GM12878 (cell line): ENCODE measurements around the gene SPATA25. TPM values are rescaled to one million over a fixed set of nuclear protein-coding genes. Genes with fewer than 3 reads are reported as not detected.

Source experiments
- ATAC-seq: fragments of 200-7000 bp; cut with Tn5 transposase; 3 replicates; pipeline ENCODE4 v1.9.1; 2020; ENCODE audit warnings: mild to moderate bottlenecking, moderate library complexity
- BruUV-seq: library from RNA; stranded (reverse); fragments of 400-500 nt; replicated peaks from 2 replicates; lab custom pipeline; 2021; lab: Mats Ljungman, UMichigan
- CTCF ChIA-PET: fragments of 300-600 bp; sonication (Branson Sonifier 250); formaldehyde crosslinking; extraction: SDS; loops from one replicate; lab custom pipeline; 2021; ENCODE audit warnings: inconsistent platforms; lab: Yijun Ruan, JAX
- POLR2A ChIA-PET: fragments of 350-600 bp; formaldehyde crosslinking; extraction: SDS; loops from one replicate; lab custom pipeline; 2021; ENCODE audit warnings: inconsistent platforms; lab: Charles Lee
- RAD21 ChIA-PET: fragments of 300-600 bp; sonication (Branson Sonifier 250); formaldehyde crosslinking; loops from one replicate; lab custom pipeline; 2023; ENCODE audit warnings: antibody characterized with exemption; ENCODE audit not compliant: unreplicated experiment; lab: Charles Lee
- SMC1A ChIA-PET: fragments of 300-600 bp; sonication (Branson Sonifier 250); formaldehyde crosslinking; loops from one replicate; lab custom pipeline; 2023; ENCODE audit not compliant: unreplicated experiment, uncharacterized antibody; lab: Charles Lee
- DNase-seq: peaks from one replicate; pipeline ENCODE4 v3.0.0-alpha.2; 2011; ENCODE audit warnings: low read depth, low spot score
- FAIRE-seq: peaks from 3 replicates; lab custom pipeline; 2011; peaks lifted over from hg19 to GRCh38; lab: Jason Lieb, UNC
- H2AFZ ChIP-seq: 2 replicates; pipeline ENCODE4 v1.6.0; 2011; ENCODE audit warnings: low read depth, low read length, control low read depth; ENCODE audit not compliant: control insufficient read depth
- H3K27ac ChIP-seq: 2 replicates; pipeline ENCODE4 v1.5.1; 2011; ENCODE audit warnings: control low read depth; ENCODE audit not compliant: control insufficient read depth, insufficient read depth
- H3K27me3 ChIP-seq, 2 experiments: replicated peaks in 1 of 2; 2 replicates each; pipeline versions ENCODE4 v1.6.0 to v1.6.1; 2011; ENCODE audit warnings: low read length in 1 of 2; ENCODE audit not compliant: control insufficient read depth in 2 of 2, insufficient read depth in 2 of 2
- H3K36me3 ChIP-seq, 2 experiments: 2 replicates each; pipeline ENCODE4 v1.5.1; 2011; ENCODE audit warnings: low read length in 1 of 2; ENCODE audit not compliant: control insufficient read depth in 2 of 2, insufficient read depth in 2 of 2
- H3K4me1 ChIP-seq: 2 replicates; pipeline ENCODE4 v1.6.1; 2011; ENCODE audit warnings: mild to moderate bottlenecking, low read length, moderate library complexity, mixed read lengths; ENCODE audit not compliant: control insufficient read depth, insufficient read depth
- H3K4me2 ChIP-seq: 2 replicates; pipeline ENCODE4 v1.6.0; 2011; ENCODE audit warnings: control low read depth; ENCODE audit not compliant: control insufficient read depth, insufficient read depth
- H3K4me3 ChIP-seq: fragments of 200-600 bp; sonication (generic); 2 replicates; pipeline ENCODE4 v1.5.1; 2016
- H3K79me2 ChIP-seq: 2 replicates; pipeline ENCODE4 v1.6.0; 2011; ENCODE audit warnings: low read length; ENCODE audit not compliant: control insufficient read depth, insufficient read depth
- H3K9ac ChIP-seq: 2 replicates; pipeline ENCODE4 v1.8.0; 2011; ENCODE audit warnings: low read length, control low read depth, mixed read lengths; ENCODE audit not compliant: control insufficient read depth, insufficient read depth
- H3K9me3 ChIP-seq: replicated peaks from 3 replicates; pipeline ENCODE4 v1.5.1; 2011; ENCODE audit warnings: mild to moderate bottlenecking, low read length; ENCODE audit not compliant: control insufficient read depth, insufficient read depth
- H4K20me1 ChIP-seq: 2 replicates; pipeline ENCODE4 v1.6.0; 2011; ENCODE audit not compliant: control insufficient read depth, insufficient read depth
- CREB1 ChIP-seq: IDR thresholded peaks from 2 replicates; pipeline ENCODE4 v1.6.1; 2012; ENCODE audit warnings: low read depth, mild to moderate bottlenecking, inconsistent platforms
- ESRRA ChIP-seq: IDR thresholded peaks from 2 replicates; pipeline ENCODE4 v1.6.1; 2012; ENCODE audit warnings: mild to moderate bottlenecking, low read length, improper control_type of control experiment
- ETV6 ChIP-seq, 2 experiments: fragments of 450-650 bp in 1 of 2; IDR thresholded peaks in 1 of 2; conservative IDR thresholded peaks in 1 of 2; 2 replicates each; pipeline ENCODE4 v1.6.1; 2014; ENCODE audit warnings: antibody characterized with exemption in 1 of 2, borderline replicate concordance in 1 of 2, low read depth in 1 of 2, mild to moderate bottlenecking in 1 of 2, moderate library complexity in 1 of 2
- FOXK2 ChIP-seq: fragments of 450-650 bp; IDR thresholded peaks from 2 replicates; pipeline ENCODE4 v1.6.1; 2017; ENCODE audit warnings: mild to moderate bottlenecking, moderate library complexity
- HDAC2 ChIP-seq: fragments of 200-600 bp; sonication (generic); IDR thresholded peaks from 2 replicates; pipeline ENCODE4 v1.6.1; 2017
- MTA2 ChIP-seq: fragments of 450-650 bp; IDR thresholded peaks from 2 replicates; pipeline ENCODE4 v1.6.1; 2016; ENCODE audit warnings: low read depth, mild to moderate bottlenecking, moderate library complexity
- NR2C1 ChIP-seq: fragments of 450-650 bp; IDR thresholded peaks from 2 replicates; pipeline ENCODE4 v1.6.1; 2017; ENCODE audit warnings: antibody characterized with exemption, mild to moderate bottlenecking, moderate library complexity
- NR2C2 ChIP-seq: IDR thresholded peaks from 2 replicates; pipeline ENCODE4 v1.6.1; 2011; ENCODE audit warnings: borderline replicate concordance, low read depth; ENCODE audit not compliant: control insufficient read depth, insufficient read length
- RBBP5 ChIP-seq: fragments of 200-600 bp; sonication (generic); conservative IDR thresholded peaks from 2 replicates; pipeline ENCODE4 v1.6.1; 2016
- RELA ChIP-seq: fragments of 450-650 bp; IDR thresholded peaks from 2 replicates; pipeline ENCODE4 v1.8.0; 2014; ENCODE audit warnings: borderline replicate concordance; ENCODE audit not compliant: partially characterized antibody
- ZNF384 ChIP-seq: IDR thresholded peaks from 2 replicates; pipeline ENCODE4 v1.6.1; 2012; ENCODE audit warnings: low read depth, mild to moderate bottlenecking, low read length, improper control_type of control experiment, borderline replicate concordance
- WGBS: methylation state at CpG from one replicate; pipeline ENCODE4 v1.1.6; 2016; ENCODE audit warnings: low lambda C conversion rate; ENCODE audit not compliant: insufficient replicate concordance, insufficient coverage; ENCODE audit errors: missing lambda C conversion rate; 5-methylcytosine and 5-hydroxymethylcytosine counted together
- in situ Hi-C: fragments of 300-500 bp; cut with MboI; formaldehyde crosslinking; loops from 9 replicates; pipeline ENCODE4 v1.14.3; 2018; ENCODE audit warnings: mixed read lengths
- intact Hi-C: fragments of 100-400 bp; cut with micrococcal nuclease; formaldehyde crosslinking; loops from one replicate; pipeline ENCODE4 v1.14.2; 2022; ENCODE audit not compliant: unreplicated experiment
- polyA plus RNA-seq, 11 experiments: library from polyadenylated mRNA; depleted of rRNA in 4 of 11; unstranded in 6 of 11; stranded (reverse) in 5 of 11; fragments of >200 nt; fragmentation: Nextera tagmentation in 4 of 11; fragmentation: Illumina TruSeq in 1 of 11; extraction: Ambion mirVana in 4 of 11; extraction: Trizol in 1 of 11; gene quantifications; 1 replicate in 1 of 11; 2 replicates in 10 of 11; pipeline versions ENCODE4 v1.2.1 to v1.2.3, GENCODE V29; 2011 to 2016; ENCODE audit warnings: inconsistent platforms in 2 of 11, missing spikeins in 2 of 11, low read depth in 1 of 11
- total RNA-seq, 4 experiments: library from RNA; depleted of rRNA in 3 of 4; stranded (reverse); fragments of >200 nt in 3 of 4; fragmentation: Illumina TruSeq in 1 of 4; extraction: Trizol in 1 of 4; gene quantifications; 2 replicates each; pipeline versions ENCODE4 v1.2.1 to v1.2.3, GENCODE V29; 2013 to 2021
- TF ChIP-seq, protein P1 (sequence below): fragments of 450-650 bp; IDR thresholded peaks from 2 replicates; pipeline ENCODE4 v1.6.1; 2017; ENCODE audit warnings: mild to moderate bottlenecking, low read depth, inconsistent platforms; ENCODE audit not compliant: poor library complexity, severe bottlenecking

Gene SPATA25
- total and polyA plus RNA-seq, 10 of the 15 experiments (the other 5 are each of a cell fraction or from before 2014, with no cell fraction given), result 0.28 to 2.9 (median 1.3) TPM; not detected in 3

DNA sequence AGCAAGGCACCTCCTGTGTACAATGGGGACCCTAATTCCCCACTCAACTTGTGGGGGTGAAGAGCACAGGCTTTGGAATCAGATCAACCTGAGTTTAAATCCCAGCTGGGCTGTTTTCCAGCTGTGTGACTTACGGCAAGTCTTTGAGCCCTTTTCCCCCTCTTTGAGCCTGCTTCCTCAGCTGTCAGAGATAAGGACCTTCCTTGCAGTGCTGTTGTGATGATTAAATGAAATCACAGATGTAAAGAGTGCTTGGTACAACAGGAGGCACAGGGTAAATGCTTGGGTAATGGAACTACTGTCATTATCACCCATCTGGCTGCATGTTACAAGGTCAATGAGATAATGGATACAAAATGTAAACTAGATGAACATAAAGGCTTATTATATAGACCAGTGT, 50.6 kb downstream of the SPATA25 start:
- no peak for DNase-seq
- no peak for FAIRE-seq
- no peaks in the 10 kb centered on the region for H3K9me3 ChIP-seq
- no peak overlapping the region for H3K9ac ChIP-seq
- no peak for TF ChIP-seq CREB1
- TF ChIP-seq ETV6 (conservative IDR thresholded peaks at IDR 0.05 in 1 of 2, IDR thresholded peaks at IDR 0.05 in 1 of 2; ENCODE audit: borderline replicate concordance in 1 of 2, low read depth in 1 of 2), result no peak
- no peak for TF ChIP-seq HDAC2
- TF ChIP-seq NR2C2, result no peak
- TF ChIP-seq MTA2, result no peak
- no peak for TF ChIP-seq ESRRA
- TF ChIP-seq FOXK2, result no peak
- no peak for TF ChIP-seq NR2C1
- TF ChIP-seq ZNF384, result no peak
- TF ChIP-seq, protein P1, sequence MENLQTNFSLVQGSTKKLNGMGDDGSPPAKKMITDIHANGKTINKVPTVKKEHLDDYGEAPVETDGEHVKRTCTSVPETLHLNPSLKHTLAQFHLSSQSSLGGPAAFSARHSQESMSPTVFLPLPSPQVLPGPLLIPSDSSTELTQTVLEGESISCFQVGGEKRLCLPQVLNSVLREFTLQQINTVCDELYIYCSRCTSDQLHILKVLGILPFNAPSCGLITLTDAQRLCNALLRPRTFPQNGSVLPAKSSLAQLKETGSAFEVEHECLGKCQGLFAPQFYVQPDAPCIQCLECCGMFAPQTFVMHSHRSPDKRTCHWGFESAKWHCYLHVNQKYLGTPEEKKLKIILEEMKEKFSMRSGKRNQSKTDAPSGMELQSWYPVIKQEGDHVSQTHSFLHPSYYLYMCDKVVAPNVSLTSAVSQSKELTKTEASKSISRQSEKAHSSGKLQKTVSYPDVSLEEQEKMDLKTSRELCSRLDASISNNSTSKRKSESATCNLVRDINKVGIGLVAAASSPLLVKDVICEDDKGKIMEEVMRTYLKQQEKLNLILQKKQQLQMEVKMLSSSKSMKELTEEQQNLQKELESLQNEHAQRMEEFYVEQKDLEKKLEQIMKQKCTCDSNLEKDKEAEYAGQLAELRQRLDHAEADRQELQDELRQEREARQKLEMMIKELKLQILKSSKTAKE, result no peak
- TF ChIP-seq RELA, result no peak
- TF ChIP-seq RBBP5, result no peak
- no peaks in the 10 kb centered on the region for H3K27me3 ChIP-seq
- intact Hi-C loops, result no loop called here
- WGBS, result 100% methylated on average over 1 of the region's 1 CpG
- ATAC-seq, result no peak
- ChIA-PET POLR2A (no interaction called here), SMC1A (interaction anchor here (0.6 kb wide), 1 partner anchor 23 kb away, joined by 4 read pairs; no protein-coding TSS in a partner anchor), CTCF (interaction anchor here (0.7 to 1.0 kb wide), 2 partner anchors 12 to 38 kb away, joined by 3 to 4 read pairs; no protein-coding TSS in a partner anchor), RAD21 (no interaction called here)
- peaks cover 0 to 2% of the 10 kb centered on the region in 2 experiments; a peak in 2 of 4 replicates for H3K36me3 ChIP-seq
- TSS peak; percentile 27 for BruUV-seq
- no peak overlapping the region for H3K4me3 ChIP-seq
- peaks cover 5% of the 10 kb centered on the region for H3K4me1 ChIP-seq
- H3K79me2 ChIP-seq, result no peaks in the 10 kb centered on the region
- H3K27ac ChIP-seq, result no peak overlapping the region
- in situ Hi-C loops, result no loop called here
- no peak overlapping the region for H3K4me2 ChIP-seq
- H4K20me1 ChIP-seq, result no peaks in the 10 kb centered on the region
- no peak overlapping the region for H2AFZ ChIP-seq

Other genes with a start within 250 kb of the SPATA25 start
Only the 7 nearest of the 21 such genes appear.
- 45.0 and 47.9 TPM in 2 replicates for gene ACOT8, start 30.2 kb downstream of the SPATA25 start, total RNA-seq (2014; rRNA removed)
- gene ACOT8, start 30.2 kb downstream of the SPATA25 start, total RNA-seq (2014; rRNA removed; fragmentation: Illumina TruSeq; extraction: Trizol), result 15.2 and 16.5 TPM in 2 replicates
- gene ACOT8, start 30.2 kb downstream of the SPATA25 start, total RNA-seq (2021), result 24.9 and 27.3 TPM in 2 replicates
- gene ACOT8, start 30.2 kb downstream of the SPATA25 start, polyA plus RNA-seq (2011; rRNA removed), result 22.9 and 39.3 TPM in 2 replicates
- gene ACOT8, start 30.2 kb downstream of the SPATA25 start, polyA plus RNA-seq (2014; fragmentation: Illumina TruSeq; extraction: Trizol), result 9.5 and 15.9 TPM in 2 replicates
- gene ACOT8, start 30.2 kb downstream of the SPATA25 start, polyA plus RNA-seq (2014; fragmentation: Nextera tagmentation; extraction: Ambion mirVana), result 10 to 100 TPM in 1 of 2 experiments, 1 to 10 TPM in 1; 5.1 to 10.1 TPM
- 42.0 and 45.3 TPM in 2 replicates for gene ACOT8, start 30.2 kb downstream of the SPATA25 start, polyA plus RNA-seq (2014; rRNA removed)
- gene ACOT8, start 30.2 kb downstream of the SPATA25 start, polyA plus RNA-seq (2016; fragmentation: Nextera tagmentation; extraction: Ambion mirVana), result 10 to 100 TPM; 36.3 to 47.5 TPM
- 4.6 and 5.7 TPM in 2 replicates for gene ZSWIM3, start 30.0 kb downstream of the SPATA25 start, total RNA-seq (2014; rRNA removed)
- gene ZSWIM3, start 30.0 kb downstream of the SPATA25 start, total RNA-seq (2014; rRNA removed; fragmentation: Illumina TruSeq; extraction: Trizol), result 4.3 and 4.9 TPM in 2 replicates
- 4.1 and 4.5 TPM in 2 replicates for gene ZSWIM3, start 30.0 kb downstream of the SPATA25 start, total RNA-seq (2021)
- gene ZSWIM3, start 30.0 kb downstream of the SPATA25 start, polyA plus RNA-seq (2011; rRNA removed), result 4.3 and 5.1 TPM in 2 replicates
- 3.2 and 4.7 TPM in 2 replicates for gene ZSWIM3, start 30.0 kb downstream of the SPATA25 start, polyA plus RNA-seq (2014; fragmentation: Illumina TruSeq; extraction: Trizol)
- gene ZSWIM3, start 30.0 kb downstream of the SPATA25 start, polyA plus RNA-seq (2014; fragmentation: Nextera tagmentation; extraction: Ambion mirVana), result 1 to 10 TPM; 1.6 to 2.0 TPM
- gene ZSWIM3, start 30.0 kb downstream of the SPATA25 start, polyA plus RNA-seq (2014; rRNA removed), result 4.1 and 4.6 TPM in 2 replicates
- 1 to 10 TPM; 3.5 to 3.6 TPM for gene ZSWIM3, start 30.0 kb downstream of the SPATA25 start, polyA plus RNA-seq (2016; fragmentation: Nextera tagmentation; extraction: Ambion mirVana)
- 14.2 and 16.0 TPM in 2 replicates for gene ZSWIM1, start 6.4 kb downstream of the SPATA25 start, total RNA-seq (2014; rRNA removed)
- gene ZSWIM1, start 6.4 kb downstream of the SPATA25 start, total RNA-seq (2014; rRNA removed; fragmentation: Illumina TruSeq; extraction: Trizol), result 7.1 and 7.7 TPM in 2 replicates
- gene ZSWIM1, start 6.4 kb downstream of the SPATA25 start, total RNA-seq (2021), result 9.9 and 10.6 TPM in 2 replicates
- 4.2 and 7.7 TPM in 2 replicates for gene ZSWIM1, start 6.4 kb downstream of the SPATA25 start, polyA plus RNA-seq (2011; rRNA removed)
- gene ZSWIM1, start 6.4 kb downstream of the SPATA25 start, polyA plus RNA-seq (2014; fragmentation: Illumina TruSeq; extraction: Trizol), result 6.8 and 10.5 TPM in 2 replicates
- 1 to 10 TPM; 2.4 to 2.5 TPM for gene ZSWIM1, start 6.4 kb downstream of the SPATA25 start, polyA plus RNA-seq (2014; fragmentation: Nextera tagmentation; extraction: Ambion mirVana)
- gene ZSWIM1, start 6.4 kb downstream of the SPATA25 start, polyA plus RNA-seq (2014; rRNA removed), result 9.4 and 10.1 TPM in 2 replicates
- gene ZSWIM1, start 6.4 kb downstream of the SPATA25 start, polyA plus RNA-seq (2016; fragmentation: Nextera tagmentation; extraction: Ambion mirVana), result 1 to 10 TPM; 9.7 to 9.9 TPM
- 5.8 and 7.0 TPM in 2 replicates for gene NEURL2, start 3.6 kb upstream of the SPATA25 start, total RNA-seq (2014; rRNA removed)
- gene NEURL2, start 3.6 kb upstream of the SPATA25 start, total RNA-seq (2014; rRNA removed; fragmentation: Illumina TruSeq; extraction: Trizol), result 1.2 TPM in 2 replicates
- 4.7 and 5.7 TPM in 2 replicates for gene NEURL2, start 3.6 kb upstream of the SPATA25 start, total RNA-seq (2021)
- gene NEURL2, start 3.6 kb upstream of the SPATA25 start, polyA plus RNA-seq (2011; rRNA removed), result 0.42 and 0.53 TPM in 2 replicates
- 1.0 TPM in 1 of 2 replicates, not detected in the other for gene NEURL2, start 3.6 kb upstream of the SPATA25 start, polyA plus RNA-seq (2014; fragmentation: Illumina TruSeq; extraction: Trizol)
- 1 to 10 TPM in 1 of 2 experiments, under 1 TPM in 1; 0.97 to 1.8 TPM for gene NEURL2, start 3.6 kb upstream of the SPATA25 start, polyA plus RNA-seq (2014; fragmentation: Nextera tagmentation; extraction: Ambion mirVana)
- 6.5 and 6.9 TPM in 2 replicates for gene NEURL2, start 3.6 kb upstream of the SPATA25 start, polyA plus RNA-seq (2014; rRNA removed)
- gene NEURL2, start 3.6 kb upstream of the SPATA25 start, polyA plus RNA-seq (2016; fragmentation: Nextera tagmentation; extraction: Ambion mirVana), result 1 to 10 TPM; 3.7 to 4.1 TPM
- gene CTSA, start 3.7 kb upstream of the SPATA25 start, total RNA-seq (2014; rRNA removed), result 21.6 and 29.1 TPM in 2 replicates
- 19.5 and 21.7 TPM in 2 replicates for gene CTSA, start 3.7 kb upstream of the SPATA25 start, total RNA-seq (2014; rRNA removed; fragmentation: Illumina TruSeq; extraction: Trizol)
- gene CTSA, start 3.7 kb upstream of the SPATA25 start, total RNA-seq (2021), result 41.5 and 42.1 TPM in 2 replicates
- gene CTSA, start 3.7 kb upstream of the SPATA25 start, polyA plus RNA-seq (2011; rRNA removed), result 16.3 and 30.3 TPM in 2 replicates
- 37.9 and 47.1 TPM in 2 replicates for gene CTSA, start 3.7 kb upstream of the SPATA25 start, polyA plus RNA-seq (2014; fragmentation: Illumina TruSeq; extraction: Trizol)
- 1 to 10 TPM; 7.1 to 8.6 TPM for gene CTSA, start 3.7 kb upstream of the SPATA25 start, polyA plus RNA-seq (2014; fragmentation: Nextera tagmentation; extraction: Ambion mirVana)
- gene CTSA, start 3.7 kb upstream of the SPATA25 start, polyA plus RNA-seq (2014; rRNA removed), result 42.2 and 44.1 TPM in 2 replicates
- 10 to 100 TPM; 61.0 to 67.0 TPM for gene CTSA, start 3.7 kb upstream of the SPATA25 start, polyA plus RNA-seq (2016; fragmentation: Nextera tagmentation; extraction: Ambion mirVana)
- gene PLTP, start 24.5 kb upstream of the SPATA25 start, total RNA-seq (2014; rRNA removed), result 9.2 and 10.6 TPM in 2 replicates
- gene PLTP, start 24.5 kb upstream of the SPATA25 start, total RNA-seq (2014; rRNA removed; fragmentation: Illumina TruSeq; extraction: Trizol), result 4.0 and 4.1 TPM in 2 replicates
- gene PLTP, start 24.5 kb upstream of the SPATA25 start, total RNA-seq (2021), result 9.7 and 10.8 TPM in 2 replicates
- 3.1 and 4.9 TPM in 2 replicates for gene PLTP, start 24.5 kb upstream of the SPATA25 start, polyA plus RNA-seq (2011; rRNA removed)
- gene PLTP, start 24.5 kb upstream of the SPATA25 start, polyA plus RNA-seq (2014; fragmentation: Illumina TruSeq; extraction: Trizol), result 2.6 and 6.1 TPM in 2 replicates
- gene PLTP, start 24.5 kb upstream of the SPATA25 start, polyA plus RNA-seq (2014; fragmentation: Nextera tagmentation; extraction: Ambion mirVana), result 1 to 10 TPM; 1.6 TPM
- gene PLTP, start 24.5 kb upstream of the SPATA25 start, polyA plus RNA-seq (2014; rRNA removed), result 9.1 and 9.9 TPM in 2 replicates
- gene PLTP, start 24.5 kb upstream of the SPATA25 start, polyA plus RNA-seq (2016; fragmentation: Nextera tagmentation; extraction: Ambion mirVana), result 10 to 100 TPM; 12.4 to 17.0 TPM
- 13.8 and 14.3 TPM in 2 replicates for gene PCIF1, start 47.1 kb upstream of the SPATA25 start, total RNA-seq (2014; rRNA removed)
- 7.7 and 9.9 TPM in 2 replicates for gene PCIF1, start 47.1 kb upstream of the SPATA25 start, total RNA-seq (2014; rRNA removed; fragmentation: Illumina TruSeq; extraction: Trizol)
- 29.2 and 29.9 TPM in 2 replicates for gene PCIF1, start 47.1 kb upstream of the SPATA25 start, total RNA-seq (2021)
- 9.6 and 13.3 TPM in 2 replicates for gene PCIF1, start 47.1 kb upstream of the SPATA25 start, polyA plus RNA-seq (2011; rRNA removed)
- gene PCIF1, start 47.1 kb upstream of the SPATA25 start, polyA plus RNA-seq (2014; fragmentation: Illumina TruSeq; extraction: Trizol), result 13.4 and 23.4 TPM in 2 replicates
- 10 to 100 TPM in 1 of 2 experiments, 1 to 10 TPM in 1; 8.4 to 10.1 TPM for gene PCIF1, start 47.1 kb upstream of the SPATA25 start, polyA plus RNA-seq (2014; fragmentation: Nextera tagmentation; extraction: Ambion mirVana)
- gene PCIF1, start 47.1 kb upstream of the SPATA25 start, polyA plus RNA-seq (2014; rRNA removed), result 21.4 and 22.5 TPM in 2 replicates
- 10 to 100 TPM; 32.7 to 32.9 TPM for gene PCIF1, start 47.1 kb upstream of the SPATA25 start, polyA plus RNA-seq (2016; fragmentation: Nextera tagmentation; extraction: Ambion mirVana)